Breast epithelium (tissue), 3 donors: ENCODE data around the gene GPR32.

ENCODE experiments used
- CTCF ChIP-seq, 3 donors: fragments of 450-650 bp; IDR thresholded peaks; one replicate each; pipeline ENCODE4 v1.5.1; 2016 to 2017; ENCODE audit warnings: antibody characterized with exemption in 3 of 3, mild to moderate bottlenecking in 3 of 3, moderate library complexity in 3 of 3
- POLR2A ChIP-seq: fragments of 450-650 bp; IDR thresholded peaks from one replicate; pipeline ENCODE4 v1.6.1; 2016; ENCODE audit warnings: antibody characterized with exemption, mild to moderate bottlenecking, moderate library complexity
- POLR2AphosphoS5 ChIP-seq, 3 donors: sonication (generic); formaldehyde crosslinking; IDR thresholded peaks; one replicate each; pipeline ENCODE4 v1.6.1; 2017; ENCODE audit warnings: antibody characterized with exemption in 3 of 3

GRCh38 chr19:50745221-50745620, 25.0 kb upstream of the GPR32 start:
- TF ChIP-seq CTCF (IDR thresholded peaks at IDR 0.05): no peak
- no peak for TF ChIP-seq POLR2A
- TF ChIP-seq POLR2AphosphoS5 (IDR thresholded peaks at IDR 0.05): no peak
